Common myeloid progenitor, CD34-positive (primary cell): ENCODE results near the gene PLBD1.

Experiments
- CTCF ChIA-PET: fragments of 350-600 bp; sonication (Branson Sonifier 250); formaldehyde crosslinking; loops from one replicate; lab custom pipeline; 2021; ENCODE audit warnings: antibody characterized with exemption; lab: Charles Lee
- POLR2A ChIA-PET: fragments of 350-600 bp; sonication (Branson Sonifier 250); formaldehyde crosslinking; loops from one replicate; lab custom pipeline; 2021; ENCODE audit warnings: antibody characterized with exemption; lab: Charles Lee
- DNase-seq, 3 donors: peaks; one replicate each; pipeline versions ENCODE4 v3.0.0 to v3.0.0-alpha.2; 2013
- H3K27ac ChIP-seq, 2 experiments: 1 replicate in 1 of 2; 2 replicates in 1 of 2; pipeline ENCODE4 v1.7.0; 2013; ENCODE audit warnings: inconsistent platforms in 2 of 2, low read length in 2 of 2, mild to moderate bottlenecking in 2 of 2, low read depth in 1 of 2, moderate library complexity in 1 of 2; ENCODE audit not compliant: severe bottlenecking in 2 of 2, insufficient read depth in 1 of 2, poor library complexity in 1 of 2
- H3K27me3 ChIP-seq, 5 experiments: replicated peaks in 2 of 5; 1 replicate in 3 of 5; 2 replicates in 2 of 5; pipeline versions ENCODE4 v1.6.1 to v1.7.0; 2013; ENCODE audit warnings: low read length in 4 of 5, mild to moderate bottlenecking in 2 of 5, moderate library complexity in 2 of 5, inconsistent platforms in 1 of 5; ENCODE audit not compliant: insufficient read depth in 5 of 5, control insufficient read depth in 4 of 5
- H3K36me3 ChIP-seq, 4 experiments: 1 replicate in 2 of 4; 2 replicates in 2 of 4; pipeline versions ENCODE4 v1.6.1 to v1.7.0; 2013; ENCODE audit warnings: low read length in 3 of 4, control low read depth in 1 of 4, mild to moderate bottlenecking in 1 of 4; ENCODE audit not compliant: control insufficient read depth in 4 of 4, insufficient read depth in 4 of 4
- H3K4me1 ChIP-seq, 4 experiments: 1 replicate in 3 of 4; 2 replicates in 1 of 4; pipeline versions ENCODE4 v1.6.1 to v1.7.1; 2013; ENCODE audit warnings: low read length in 3 of 4, mild to moderate bottlenecking in 3 of 4, control low read depth in 1 of 4, inconsistent platforms in 1 of 4, moderate library complexity in 1 of 4; ENCODE audit not compliant: control insufficient read depth in 4 of 4, insufficient read depth in 4 of 4; ENCODE audit errors: control extremely low read depth in 1 of 4
- H3K4me3 ChIP-seq, 7 experiments: 1 replicate in 4 of 7; 2 replicates in 3 of 7; pipeline versions ENCODE4 v1.5.1 to v1.7.0; 2013; ENCODE audit warnings: mild to moderate bottlenecking in 7 of 7, low read length in 6 of 7, moderate library complexity in 6 of 7, inconsistent platforms in 2 of 7, low read depth in 2 of 7, control low read depth in 1 of 7; ENCODE audit not compliant: insufficient read depth in 4 of 7, control insufficient read depth in 1 of 7; ENCODE audit errors: extremely low read depth in 1 of 7
- H3K9me3 ChIP-seq, 5 experiments: 1 replicate in 4 of 5; 2 replicates in 1 of 5; pipeline versions ENCODE4 v1.6.1 to v1.7.1; 2013; ENCODE audit warnings: low read length in 4 of 5, mild to moderate bottlenecking in 2 of 5, inconsistent platforms in 1 of 5, low read depth in 1 of 5, moderate library complexity in 1 of 5; ENCODE audit not compliant: control insufficient read depth in 4 of 5, insufficient read depth in 2 of 5; ENCODE audit errors: control extremely low read depth in 1 of 5
- WGBS: methylation state at CpG from one replicate; pipeline ENCODE4 v1.1.5; 2013; ENCODE audit not compliant: insufficient coverage; 5-methylcytosine and 5-hydroxymethylcytosine counted together

PLBD1 gene

DNA sequence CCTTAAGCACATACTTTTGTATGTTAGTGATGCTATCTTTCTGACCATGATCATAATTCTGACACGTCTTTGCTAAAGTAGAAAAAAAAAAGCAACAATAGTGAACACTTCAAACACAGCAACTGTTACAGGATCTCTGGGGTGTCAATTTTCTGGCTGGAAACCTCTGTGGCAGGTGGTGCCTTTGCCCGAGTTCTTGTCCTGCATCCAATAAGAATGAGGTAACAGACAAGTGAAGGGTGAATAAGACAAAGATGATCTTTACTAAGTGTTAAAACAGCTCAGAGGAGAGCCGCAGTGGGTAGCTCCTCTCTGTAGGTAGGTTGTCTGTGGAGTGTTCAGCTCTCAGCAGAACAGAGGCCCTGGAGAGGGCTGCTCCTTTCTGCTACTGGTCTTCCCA is 20.9 kb upstream of the PLBD1 start:
- Histone ChIP-seq H3K27me3 (peaks cover 0 to 2% (median 0%) of the 10 kb centered on the region in 5 experiments), H3K9me3 (peaks cover 0 to 2% (median 0%) of the 10 kb centered on the region in 5 experiments), H3K4me3 (no peak overlapping the region), H3K36me3 (no peaks in the 10 kb centered on the region), H3K4me1 (no peaks in the 10 kb centered on the region), H3K27ac (no peak overlapping the region)
- ChIA-PET CTCF (interaction anchor here (0.7 to 1.8 kb wide), 2 partner anchors 12 to 17 kb away, joined by 3 to 4 read pairs; no protein-coding TSS in a partner anchor), POLR2A (no interaction called here)
- DNase-seq = no peak
- WGBS = 100% methylated on average over 1 of the region's 3 CpGs

DNA sequence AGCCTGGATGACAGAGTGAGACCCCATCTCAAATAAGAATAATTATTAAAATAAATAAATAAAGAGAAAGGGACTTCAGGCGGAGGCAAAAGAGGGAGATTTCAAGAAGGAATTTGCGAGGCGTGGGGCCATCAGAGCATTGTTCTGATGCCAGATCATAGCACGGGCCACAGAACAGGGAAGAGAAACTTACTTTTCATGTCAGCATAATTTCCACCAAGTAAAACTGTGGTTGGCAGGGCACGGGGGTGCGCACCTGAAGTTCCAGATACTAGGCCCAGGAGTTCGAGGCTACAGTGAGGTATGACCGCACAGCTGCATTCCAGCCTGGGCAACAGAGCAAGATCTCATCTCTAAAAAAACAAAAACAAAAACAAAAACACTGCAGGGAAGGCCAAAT is 11.0 kb upstream of the PLBD1 start:
- Histone ChIP-seq H3K36me3 (no peaks in the 10 kb centered on the region), H3K9me3 (no peaks in the 10 kb centered on the region), H3K4me3 (no peak overlapping the region), H3K27me3 (peaks cover 0 to 19% (median 4%) of the 10 kb centered on the region in 5 experiments), H3K4me1 (peaks cover 0 to 17% (median 3%) of the 10 kb centered on the region in 4 experiments), H3K27ac (no peak overlapping the region)
- WGBS = 95% methylated on average over 4 of the region's 8 CpGs
- POLR2A ChIA-PET = no interaction called here
- CTCF ChIA-PET = interaction anchor here (0.7 kb wide), 1 partner anchor 133 kb away, joined by 3 read pairs; no protein-coding TSS in a partner anchor
- DNase-seq = no peak

DNA sequence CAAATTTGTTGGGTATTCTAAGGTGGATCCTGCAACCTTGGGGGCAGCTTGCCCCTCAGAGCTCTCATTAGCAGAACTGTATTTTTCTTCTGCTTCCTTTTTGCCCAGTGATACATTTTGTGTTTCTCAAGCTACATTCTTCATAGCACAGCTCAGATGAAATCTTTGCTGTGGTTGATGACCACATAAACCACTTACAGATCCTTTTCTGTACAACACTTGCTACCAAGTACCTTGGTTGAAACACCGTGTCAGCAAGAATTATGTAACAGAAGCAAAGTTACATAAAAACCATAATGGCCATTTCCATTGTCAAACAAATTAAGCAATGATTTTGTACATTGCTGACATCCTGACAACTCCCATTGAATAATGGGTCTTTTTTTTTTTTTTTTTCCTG is 9.7 kb upstream of the PLBD1 start:
- H3K4me1 ChIP-seq = peaks cover 0 to 17% (median 3%) of the 10 kb centered on the region in 4 experiments
- POLR2A ChIA-PET = no interaction called here

DNA sequence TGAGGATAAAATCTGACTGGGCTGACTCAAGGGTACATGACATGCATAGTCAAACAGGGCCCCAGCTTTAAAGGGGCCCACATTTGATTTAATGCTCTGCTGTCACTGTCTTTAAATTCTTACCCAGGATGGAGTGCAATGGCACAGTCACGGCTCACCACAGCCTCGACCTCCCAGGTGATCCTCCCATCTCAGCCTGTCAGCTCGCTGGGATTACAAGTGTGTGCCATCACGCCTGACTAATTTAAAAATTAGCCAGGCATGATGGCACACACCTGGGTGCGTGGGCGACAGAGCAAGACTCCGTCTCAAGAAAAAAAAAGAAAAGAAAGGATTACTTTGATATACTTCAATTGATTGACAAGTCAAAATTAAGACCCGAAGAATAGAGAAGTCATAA is 9.2 kb upstream of the PLBD1 start:
- Histone ChIP-seq H3K4me3 (no peak overlapping the region), H3K27ac (no peak overlapping the region), H3K27me3 (peaks cover 0 to 31% (median 5%) of the 10 kb centered on the region in 5 experiments), H3K4me1 (peaks cover 0 to 17% (median 3%) of the 10 kb centered on the region in 4 experiments), H3K9me3 (no peaks in the 10 kb centered on the region), H3K36me3 (no peaks in the 10 kb centered on the region)
- CTCF ChIA-PET = interaction anchor here (1.5 kb wide), 1 partner anchor 43 kb away, joined by 3 read pairs; no protein-coding TSS in a partner anchor
- 73% methylated on average over 8 of the region's 8 CpGs for WGBS
- POLR2A ChIA-PET = no interaction called here
- DNase-seq = no peak

More for the DNA sequence above, 9.7 kb upstream of the PLBD1 start:
- Histone ChIP-seq H3K36me3 (no peaks in the 10 kb centered on the region), H3K27ac (no peak overlapping the region), H3K9me3 (no peaks in the 10 kb centered on the region), H3K4me3 (no peak overlapping the region), H3K27me3 (peaks cover 0 to 28% (median 5%) of the 10 kb centered on the region in 5 experiments)
- no CpG with 5 or more reads among the region's 1 CpG for WGBS
- DNase-seq = peak; percentile 58 to 92 (median 89)
- CTCF ChIA-PET = interaction anchor here (0.5 to 1.5 kb wide), 2 partner anchors 43 to 178 kb away, joined by 3 read pairs; no protein-coding TSS in a partner anchor

DNA sequence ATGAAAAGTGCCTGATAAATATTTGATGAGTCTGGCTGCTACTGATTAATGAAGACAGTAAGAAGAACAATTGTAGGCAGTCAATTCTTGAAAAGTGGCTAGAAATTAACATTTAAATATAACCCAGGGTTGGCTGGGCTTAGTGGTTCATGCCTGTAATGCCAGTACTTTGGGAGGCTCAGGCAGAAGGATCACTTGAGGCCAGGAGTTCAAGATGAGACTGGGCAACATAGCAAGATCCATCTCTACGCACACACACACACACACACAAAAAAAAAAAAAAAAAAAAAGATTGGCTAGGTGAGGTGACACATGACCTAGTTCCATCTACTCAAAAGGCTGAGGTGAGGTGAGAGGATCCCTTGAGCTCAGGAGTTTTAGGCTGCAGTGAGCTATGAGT is 7.9 kb upstream of the PLBD1 start:
- ChIA-PET POLR2A (no interaction called here), CTCF (no interaction called here)
- Histone ChIP-seq H3K9me3 (no peaks in the 10 kb centered on the region), H3K27me3 (peaks cover 2 to 35% (median 7%) of the 10 kb centered on the region in 5 experiments), H3K4me1 (peaks cover 0 to 17% (median 3%) of the 10 kb centered on the region in 4 experiments), H3K4me3 (no peak overlapping the region), H3K27ac (no peak overlapping the region), H3K36me3 (no peaks in the 10 kb centered on the region)
- no peak for DNase-seq
- WGBS = no CpG with 5 or more reads among the region's 1 CpG

DNA sequence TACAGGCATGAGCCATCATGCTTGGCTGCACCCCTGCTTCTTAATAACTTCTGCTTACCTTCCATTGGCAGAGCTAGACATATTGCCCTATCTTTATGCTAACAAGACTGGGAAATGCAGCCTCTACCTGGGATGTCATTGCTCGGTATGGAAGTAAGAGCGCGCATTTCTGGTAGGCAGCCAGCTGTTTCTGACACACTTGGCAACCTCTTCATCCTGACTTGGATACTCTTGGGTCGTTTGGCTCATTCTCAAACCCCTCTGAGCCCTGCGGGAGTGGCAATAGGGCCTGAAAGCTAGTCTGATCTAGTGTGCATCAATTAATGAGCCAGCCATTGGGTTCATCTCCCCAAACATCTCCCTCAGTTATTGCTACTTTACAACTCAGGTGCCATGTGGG is 5.4 kb upstream of the PLBD1 start:
- CTCF ChIA-PET = interaction anchor here (0.8 to 1.3 kb wide), 2 partner anchors 27 to 46 kb away, joined by 3 to 4 read pairs; no protein-coding TSS in a partner anchor
- no peak for DNase-seq
- POLR2A ChIA-PET = no interaction called here
- no peaks in the 10 kb centered on the region for H3K9me3 ChIP-seq
- H3K4me3 ChIP-seq = no peak overlapping the region
- WGBS = 98% methylated on average over 5 of the region's 5 CpGs
- peaks cover 0 to 15% (median 3%) of the 10 kb centered on the region in 4 experiments for H3K4me1 ChIP-seq
- peaks cover 2 to 53% (median 15%) of the 10 kb centered on the region in 5 experiments for H3K27me3 ChIP-seq
- H3K36me3 ChIP-seq = no peaks in the 10 kb centered on the region
- H3K27ac ChIP-seq = no peak overlapping the region

DNA sequence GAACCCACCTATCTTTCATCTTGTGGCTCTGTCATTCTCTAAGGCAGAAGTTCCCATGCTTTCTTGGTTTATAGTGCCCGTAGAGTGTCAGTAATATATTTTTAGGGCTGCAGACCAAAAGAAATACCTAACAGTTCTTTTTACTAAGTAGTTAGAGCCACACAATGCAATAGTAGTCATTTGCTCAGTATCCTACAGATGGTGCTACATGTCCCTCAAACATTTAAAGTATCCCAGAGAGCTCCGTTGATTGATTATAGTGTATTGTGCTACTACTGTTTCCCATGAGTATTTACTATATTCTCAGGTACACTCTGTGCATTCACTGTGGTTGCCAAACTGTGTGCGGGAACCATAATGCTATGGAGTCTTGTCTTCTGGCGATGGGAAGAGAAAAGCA is 4.7 kb upstream of the PLBD1 start:
- CTCF ChIA-PET = interaction anchor here (0.8 to 1.4 kb wide), 3 partner anchors 18 to 47 kb away, joined by 3 to 4 read pairs (median 3); no protein-coding TSS in a partner anchor
- POLR2A ChIA-PET = interaction anchor here (0.6 kb wide), 1 partner anchor 1408 kb away, joined by 4 read pairs; no protein-coding TSS in a partner anchor
- 100% methylated on average over 1 of the region's 4 CpGs for WGBS
- Histone ChIP-seq H3K9me3 (no peaks in the 10 kb centered on the region), H3K4me3 (no peak overlapping the region), H3K36me3 (no peaks in the 10 kb centered on the region), H3K27me3 (peaks cover 2 to 60% (median 17%) of the 10 kb centered on the region in 5 experiments), H3K27ac (no peak overlapping the region), H3K4me1 (peaks cover 0 to 18% (median 8%) of the 10 kb centered on the region in 4 experiments)
- no peak for DNase-seq
